ENCODE results near the gene TXNL4B.
"Not testable (repeated sequence)": the region's sequence is repeated elsewhere in the genome, so short reads cannot be mapped to it uniquely, and the experiment has no call there.

Gene TXNL4B

DNA sequence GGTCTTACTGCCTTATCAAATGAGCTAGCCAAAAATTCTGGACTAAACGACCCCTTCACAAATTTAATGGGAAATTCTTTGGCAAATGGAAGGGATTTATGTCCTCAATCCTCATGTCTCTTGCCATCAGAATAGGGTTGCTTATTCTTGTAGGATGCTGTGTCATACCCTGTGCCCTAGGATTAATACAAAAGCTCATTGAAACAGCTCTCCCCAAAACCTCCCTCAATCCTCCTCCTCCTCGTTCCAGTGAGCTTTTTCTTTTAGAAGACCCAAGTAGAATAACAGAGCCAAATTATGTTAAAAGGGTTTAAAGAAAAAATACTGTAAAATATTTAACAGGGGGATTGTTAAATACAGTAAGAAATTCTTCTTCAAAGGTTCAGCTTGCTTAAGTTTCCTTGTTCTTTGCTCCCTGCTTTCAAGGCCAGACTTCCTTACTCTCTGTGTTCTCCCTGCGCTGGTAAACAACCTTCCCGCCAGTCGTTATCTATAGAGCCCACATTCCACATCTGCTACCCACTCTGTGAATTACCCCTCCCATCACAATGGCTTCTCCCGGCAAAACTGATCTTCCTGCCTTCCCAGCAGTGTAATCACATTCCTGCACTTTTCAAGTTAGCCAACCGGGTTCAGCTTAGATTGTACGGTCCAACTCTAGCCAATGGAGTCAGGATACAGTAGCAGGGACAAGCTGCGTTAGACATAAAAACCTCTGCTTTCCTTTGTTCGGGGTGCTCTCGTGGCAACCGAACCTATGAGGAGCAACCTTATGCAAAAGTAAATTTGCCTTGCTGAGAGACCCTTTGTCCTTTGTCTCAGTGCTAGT, 20.7 kb downstream of the TXNL4B start:
- DNase-seq, result no peak

DNA sequence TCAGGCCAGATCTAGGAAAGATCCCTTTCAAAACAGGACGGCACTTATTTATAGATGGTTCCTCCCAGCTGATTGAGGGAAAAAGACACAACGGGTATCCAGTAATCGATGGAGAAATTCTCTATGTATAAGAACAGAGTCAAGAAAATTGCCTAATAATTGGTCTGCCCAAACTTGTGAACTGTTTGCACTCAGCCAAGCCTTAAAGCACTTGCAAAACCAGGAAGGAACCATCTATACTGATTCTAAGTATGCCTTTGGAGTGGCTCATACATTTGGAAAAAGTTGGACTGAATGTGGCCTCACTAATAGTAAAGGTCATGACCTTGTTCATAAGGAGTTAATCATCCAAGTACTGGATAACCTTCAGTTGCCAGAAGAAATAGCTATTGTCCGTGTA, 24.5 kb downstream of the TXNL4B start:
- no peak for DNase-seq

DNA sequence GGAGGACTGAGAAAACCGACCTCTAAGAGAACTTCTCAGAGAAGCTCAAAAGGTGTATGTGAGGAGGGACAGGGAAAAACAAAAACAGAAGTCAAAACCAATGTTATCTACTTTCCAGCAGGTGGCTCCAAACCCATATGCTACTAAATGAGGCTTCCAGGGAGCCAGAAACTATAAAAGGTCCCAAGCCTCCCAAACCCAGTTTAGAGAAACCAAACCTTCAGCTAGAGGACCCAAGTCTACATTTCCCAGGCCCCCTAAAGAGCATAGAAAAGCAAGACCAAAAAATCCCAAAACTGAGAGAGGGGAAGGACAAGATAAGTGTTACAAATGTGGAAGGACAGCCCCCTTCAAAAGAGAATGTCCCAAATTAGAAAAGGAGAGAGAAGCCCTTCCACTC, 26.7 kb downstream of the TXNL4B start:
- peak; percentile 30 for DNase-seq

DNA sequence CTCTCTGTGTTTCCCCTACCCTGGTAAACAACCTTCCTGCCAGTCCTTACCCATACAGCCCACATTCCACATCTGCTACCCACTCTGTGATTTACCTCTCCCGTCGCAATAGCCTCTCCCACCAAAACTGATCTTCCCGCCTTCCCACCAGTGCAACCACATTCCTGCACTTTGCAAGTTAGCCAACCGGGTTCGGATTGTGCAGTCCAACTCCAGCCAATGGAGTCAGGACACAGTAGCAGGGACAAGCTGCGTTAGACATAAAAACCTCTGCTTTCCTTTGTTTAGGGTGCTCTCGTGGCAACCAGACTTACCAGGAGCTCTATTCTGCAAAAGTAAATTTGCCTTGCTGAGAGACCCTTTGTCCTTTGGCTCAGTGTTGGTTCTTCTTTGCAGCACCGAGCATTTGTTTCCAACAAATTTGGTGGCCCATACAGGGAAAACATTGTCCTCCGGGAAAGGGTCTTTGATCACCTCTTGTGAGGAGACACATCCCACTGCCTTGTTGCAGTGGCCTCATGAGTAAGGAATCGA, 29.0 kb downstream of the TXNL4B start:
- no peak for DNase-seq

DNA sequence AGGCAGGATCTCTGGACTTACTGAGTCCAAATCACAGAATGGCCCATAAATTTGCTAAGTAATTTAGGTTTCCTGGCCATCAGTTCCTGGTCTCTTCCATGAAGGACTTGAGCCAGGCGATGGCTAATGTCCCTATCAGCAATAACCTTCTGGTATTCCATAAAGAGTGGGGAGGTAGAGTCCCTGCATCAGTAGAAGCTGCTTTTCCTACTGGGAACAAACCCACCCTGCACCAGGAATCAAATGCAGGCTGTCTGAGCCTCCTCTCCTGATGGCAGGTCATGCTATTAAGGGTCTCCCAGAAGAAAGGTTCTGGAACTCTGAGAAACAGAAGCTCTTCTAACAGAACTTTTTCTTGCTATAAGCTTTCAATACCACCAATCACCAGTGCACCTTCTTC, 31.9 kb downstream of the TXNL4B start:
- no peak for DNase-seq

DNA sequence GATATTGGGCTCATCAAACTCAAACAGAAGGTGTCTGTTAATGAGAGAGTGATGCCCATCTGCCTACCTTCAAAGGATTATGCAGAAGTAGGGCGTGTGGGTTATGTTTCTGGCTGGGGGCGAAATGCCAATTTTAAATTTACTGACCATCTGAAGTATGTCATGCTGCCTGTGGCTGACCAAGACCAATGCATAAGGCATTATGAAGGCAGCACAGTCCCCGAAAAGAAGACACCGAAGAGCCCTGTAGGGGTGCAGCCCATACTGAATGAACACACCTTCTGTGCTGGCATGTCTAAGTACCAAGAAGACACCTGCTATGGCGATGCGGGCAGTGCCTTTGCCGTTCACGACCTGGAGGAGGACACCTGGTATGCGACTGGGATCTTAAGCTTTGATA, 33.0 kb downstream of the TXNL4B start:
- DNase-seq, result no peak

DNA sequence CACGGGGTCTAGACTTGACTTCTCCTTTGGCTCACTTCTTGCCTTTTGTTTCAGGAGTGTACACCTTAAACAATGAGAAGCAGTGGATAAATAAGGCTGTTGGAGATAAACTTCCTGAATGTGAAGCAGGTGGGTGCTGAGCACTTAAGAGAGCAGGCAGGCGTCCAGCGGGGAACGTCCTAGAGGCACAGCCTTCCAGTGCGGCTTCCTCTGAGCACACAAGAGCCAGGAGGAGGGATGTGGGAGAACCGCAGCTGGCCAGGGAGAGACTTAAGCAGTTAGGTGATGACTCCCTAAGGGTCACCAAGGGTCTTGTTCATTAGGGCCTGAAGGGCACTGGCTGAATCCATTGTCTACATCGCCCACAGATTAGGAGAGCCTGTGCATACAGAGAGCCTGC, 34.4 kb downstream of the TXNL4B start:
- DNase-seq, result not testable (repeated sequence)

DNA sequence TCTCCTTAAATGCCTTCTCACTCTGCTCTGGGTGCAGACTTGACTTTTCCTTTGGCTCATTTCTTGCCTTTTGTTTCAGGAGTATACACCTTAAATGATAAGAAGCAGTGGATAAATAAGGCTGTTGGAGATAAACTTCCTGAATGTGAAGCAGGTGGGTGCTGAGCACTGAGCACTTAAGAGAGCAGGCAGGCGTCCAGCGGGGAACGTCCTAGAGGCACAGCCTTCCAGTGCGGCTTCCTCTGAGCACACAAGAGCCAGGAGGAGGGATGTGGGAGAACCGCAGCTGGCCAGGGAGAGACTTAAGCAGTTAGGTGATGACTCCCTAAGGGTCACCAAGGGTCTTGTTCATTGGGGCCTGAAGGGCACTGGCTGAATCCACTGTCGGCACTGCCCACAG, 36.1 kb downstream of the TXNL4B start:
- DNase-seq, result not testable (repeated sequence)

DNA sequence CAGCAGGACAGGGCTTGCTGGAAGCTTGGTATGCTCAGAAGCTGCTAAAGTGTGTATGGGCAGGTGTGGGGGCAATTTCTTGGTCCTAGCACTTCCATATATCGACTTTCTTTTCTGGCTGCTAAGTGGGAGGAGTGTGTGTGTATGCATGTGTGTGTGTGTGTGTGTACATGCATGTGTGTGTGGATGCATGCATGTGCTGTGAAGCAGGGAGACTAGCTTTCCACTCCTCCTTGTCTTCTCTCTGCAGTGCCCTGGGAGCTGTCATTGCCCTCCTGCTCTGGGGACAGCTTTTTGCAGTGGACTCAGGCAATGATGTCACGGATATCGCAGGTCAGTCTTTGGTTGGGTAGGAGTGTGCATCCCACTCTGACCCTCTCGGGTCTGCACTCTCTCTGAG, 37.5 kb downstream of the TXNL4B start:
- no peak for DNase-seq

DNA sequence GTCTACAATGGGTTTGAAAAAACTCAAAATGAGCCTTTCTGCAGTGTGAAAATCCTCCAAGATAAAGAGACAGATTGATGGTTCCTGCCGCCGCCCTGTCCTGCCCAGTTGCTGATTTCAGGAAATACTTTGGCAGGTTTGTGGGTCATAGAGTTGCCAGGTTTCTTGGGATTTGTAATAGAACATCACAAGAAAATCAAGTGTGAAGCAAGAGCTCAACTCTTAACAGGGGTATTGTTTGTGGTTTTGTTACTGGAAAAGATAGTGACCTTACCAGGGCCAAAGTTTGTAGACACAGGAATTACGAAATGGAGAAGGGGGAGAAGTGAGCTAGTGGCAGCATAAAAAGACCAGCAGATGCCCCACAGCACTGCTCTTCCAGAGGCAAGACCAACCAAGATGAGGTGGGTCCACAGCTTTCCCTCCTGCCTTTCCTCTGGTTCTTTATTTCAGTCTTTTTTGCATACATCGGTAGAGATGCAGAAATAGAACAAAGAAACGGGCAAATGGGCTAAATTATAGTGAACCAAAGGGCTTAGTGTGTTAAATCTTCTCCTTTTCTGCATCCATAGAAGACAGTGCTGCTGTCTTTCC, 39.1 kb downstream of the TXNL4B start, which contains the start of gene HP:
Gene HP (plus strand): TSS at position 252 of the 594 bp plus-strand sequence. CDS start 148 bp downstream, at position 400.
- DNase-seq, result not testable (repeated sequence)

DNA sequence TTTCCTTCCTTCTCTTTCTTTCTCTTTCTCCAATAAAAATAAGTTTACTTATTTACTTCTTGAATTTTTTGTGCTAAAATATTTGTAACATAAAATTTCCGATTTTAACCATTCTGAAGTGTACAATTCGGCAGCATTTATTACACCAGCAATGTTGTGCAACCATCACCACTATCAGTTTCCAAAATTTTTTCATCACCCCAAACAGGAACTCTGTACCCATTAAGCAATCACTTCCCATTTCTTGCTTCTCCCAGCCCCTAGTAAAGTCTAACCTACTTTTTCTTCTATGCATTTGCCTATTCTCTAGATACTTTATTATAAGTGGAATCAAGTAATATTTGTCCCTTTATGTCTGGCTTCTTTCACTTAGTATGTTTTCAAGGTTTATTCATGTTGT, 41.6 kb downstream of the TXNL4B start:
- DNase-seq, result peak; percentile 0

DNA sequence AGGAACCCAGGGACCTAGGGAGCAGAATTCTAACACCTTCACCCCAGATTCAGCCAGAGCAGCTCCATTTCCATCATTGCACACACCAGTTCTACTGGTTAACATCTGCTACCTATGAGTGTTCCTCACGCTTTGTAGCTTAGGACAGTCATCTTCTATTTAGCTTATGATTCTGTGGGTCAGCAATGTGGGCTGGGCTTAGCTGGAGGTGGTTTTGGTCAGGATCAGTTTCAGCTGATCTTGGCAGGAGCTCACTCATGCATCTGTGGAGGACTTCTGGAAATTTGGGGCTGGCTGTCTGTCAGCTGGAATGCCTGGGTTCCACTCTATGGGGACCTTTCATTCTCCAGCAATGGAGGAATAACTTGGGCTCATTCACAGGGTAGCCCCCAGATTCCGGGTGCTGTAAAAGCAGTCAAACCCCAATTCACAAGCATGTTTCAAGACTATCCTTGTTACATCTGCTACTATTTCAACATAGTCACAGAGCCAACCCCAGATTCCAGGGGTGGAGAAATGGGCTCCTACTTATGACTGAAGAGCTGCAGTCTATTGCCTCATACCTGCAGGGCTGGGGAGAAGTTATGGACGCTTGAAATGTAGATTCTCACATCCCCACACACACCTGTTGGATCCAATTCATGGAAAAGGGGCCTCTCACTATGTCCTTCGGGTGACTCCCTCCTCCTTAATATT, 42.5 kb downstream of the TXNL4B start:
- no peak for DNase-seq

DNA sequence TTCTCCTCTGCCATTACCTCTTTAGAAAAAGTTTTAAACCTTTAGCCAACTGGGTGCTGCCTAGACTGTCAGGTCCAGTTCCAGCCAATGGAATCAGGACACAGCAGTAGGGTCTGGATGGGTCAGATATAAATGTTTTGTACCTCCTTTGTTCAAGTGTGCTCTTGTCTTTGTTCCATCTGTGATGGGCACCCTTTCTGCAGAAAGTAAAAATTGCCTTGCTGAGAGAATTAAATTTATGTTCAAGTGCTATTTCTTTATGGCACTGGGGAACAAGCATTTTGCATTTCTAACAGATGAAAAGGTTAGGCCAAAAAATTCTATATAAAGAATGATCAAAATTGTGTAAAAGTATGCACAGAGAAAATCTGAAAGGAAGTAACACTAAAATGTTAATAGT, 44.3 kb downstream of the TXNL4B start:
- DNase-seq, result no peak

DNA sequence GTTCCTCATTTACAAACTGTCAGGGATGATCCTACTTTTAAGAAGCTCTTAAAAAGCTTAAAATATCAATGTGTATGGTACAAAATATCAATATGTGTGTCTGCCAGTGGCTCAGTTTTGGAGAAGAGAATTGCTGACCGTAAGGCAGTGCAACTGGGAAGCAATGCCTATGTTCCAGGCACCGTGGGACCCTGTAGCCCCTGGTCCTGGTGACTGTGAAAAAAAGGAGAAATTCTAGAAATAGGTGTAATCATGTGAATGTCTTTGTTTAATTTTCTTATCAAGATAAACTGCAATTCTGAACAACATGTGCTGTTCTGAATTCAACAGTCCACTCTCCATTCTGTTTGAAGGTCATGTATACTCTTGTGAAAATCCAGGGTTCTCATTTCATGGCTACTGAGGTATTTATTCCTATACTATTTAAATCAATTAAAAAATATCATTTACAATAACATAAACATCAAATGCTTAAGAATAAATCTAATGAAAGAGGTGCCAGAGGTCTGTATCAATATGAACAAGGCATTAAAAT, 48.5 kb downstream of the TXNL4B start:
- no peak for DNase-seq

DNA sequence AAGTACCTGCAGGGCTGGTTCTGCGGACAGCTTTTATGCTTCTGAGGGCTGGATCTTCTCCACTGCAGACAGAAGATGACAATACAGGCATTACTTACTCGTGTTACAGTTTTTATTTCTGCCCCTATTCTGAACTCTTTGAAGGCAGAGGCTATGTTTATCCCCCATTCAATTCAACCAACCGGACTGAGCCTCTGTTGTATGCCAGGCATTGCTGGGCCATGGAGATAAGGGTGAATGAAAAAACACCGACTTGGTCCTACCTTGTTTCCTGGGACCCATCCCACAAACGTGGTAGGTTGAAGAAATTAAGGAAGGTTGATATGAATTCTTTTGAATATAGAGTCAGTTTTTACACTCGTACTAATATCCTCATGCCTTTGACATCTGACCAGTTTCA, 49.1 kb downstream of the TXNL4B start:
- no peak for DNase-seq

DNA sequence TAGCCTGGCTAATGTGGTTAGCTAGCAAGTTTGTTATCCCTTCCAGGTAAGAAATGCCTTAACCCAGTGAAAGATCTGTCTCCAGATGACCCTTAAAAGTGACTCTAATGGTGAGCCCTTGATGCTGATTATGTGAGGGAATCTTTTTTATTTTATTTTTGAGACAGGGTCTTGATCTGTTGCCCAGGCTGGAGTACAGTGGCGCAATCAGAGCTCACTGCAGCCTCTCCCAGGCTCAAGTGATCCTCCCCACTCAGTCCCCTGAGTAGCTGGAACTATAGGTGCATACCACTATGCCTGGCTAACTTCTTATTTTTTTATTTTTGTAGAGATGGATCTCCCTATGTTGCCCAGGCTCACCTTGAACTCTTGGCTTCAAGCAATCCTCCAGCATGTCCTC, 49.9 kb downstream of the TXNL4B start:
- DNase-seq, result no peak

DNA sequence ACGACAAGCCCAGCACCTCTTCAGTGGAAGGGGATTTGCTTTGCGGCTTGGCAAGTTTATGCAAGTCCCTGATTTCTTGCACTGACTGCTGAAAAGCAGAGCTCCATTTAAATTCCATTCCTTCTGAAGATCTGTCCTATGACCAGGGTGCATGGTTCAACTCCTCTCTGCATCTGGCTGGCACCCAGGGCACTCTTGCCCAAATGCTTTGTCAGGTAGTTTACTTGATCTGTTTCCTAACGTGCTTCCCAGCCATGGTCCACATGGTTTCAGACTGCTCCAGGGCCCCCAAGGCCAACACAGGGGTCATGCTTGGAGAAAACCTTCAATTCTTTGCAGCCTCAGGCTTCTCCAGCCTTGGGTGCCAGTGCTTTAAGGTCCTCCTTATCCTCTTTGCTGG, 50.4 kb downstream of the TXNL4B start:
- no peak for DNase-seq

DNA sequence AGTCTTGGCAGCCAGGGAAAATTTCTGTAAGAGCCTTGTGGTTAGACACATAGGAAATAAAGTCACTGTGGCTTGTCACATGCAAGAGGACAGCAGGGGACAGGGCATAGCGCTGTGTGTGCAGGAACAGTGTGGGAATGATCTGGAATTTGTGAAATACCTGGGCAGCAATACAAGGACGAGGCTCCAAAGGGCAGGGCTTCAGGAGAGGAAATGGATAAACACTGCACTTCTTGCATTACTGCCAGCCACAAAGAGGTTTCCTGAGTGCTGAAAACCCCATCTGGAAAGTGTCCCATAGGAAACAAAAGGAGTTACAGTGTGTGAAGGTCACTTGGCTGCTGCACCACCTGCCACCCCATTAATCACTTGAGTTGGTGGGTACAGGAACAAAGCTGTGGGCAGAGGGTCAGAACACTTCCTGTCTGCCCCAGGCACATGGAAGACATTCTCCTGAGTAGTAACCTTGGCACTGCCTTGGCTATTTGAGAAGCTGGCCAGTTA, 51.2 kb downstream of the TXNL4B start:
- DNase-seq, result no peak

DNA sequence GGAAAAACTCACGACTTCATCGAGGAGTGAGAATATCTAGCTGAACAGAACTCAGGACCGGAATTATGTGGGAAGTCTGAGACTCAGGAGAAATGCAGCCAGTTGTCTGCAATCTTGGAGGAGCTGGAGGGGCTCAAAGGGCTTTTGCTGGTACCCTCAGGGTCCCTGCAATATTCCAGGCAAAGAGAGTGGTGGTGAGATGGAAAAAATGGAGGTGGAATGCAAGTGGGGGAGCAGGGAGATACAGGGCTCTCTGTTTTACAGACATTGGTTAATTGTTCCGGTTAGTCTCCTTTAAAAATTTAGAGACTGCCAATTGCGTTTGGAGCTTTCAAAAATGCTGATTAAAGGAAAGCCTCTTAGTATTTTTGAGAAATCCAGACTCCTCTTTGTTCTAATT, 57.3 kb downstream of the TXNL4B start:
- DNase-seq, result no peak

Measured in CD4-positive, alpha-beta T cell treated with Interleukin-17A for 1 hour (primary cell).